ENCODE results near the gene PILRB.

GRCh38 chr7:100413346-100413745 is 55.4 kb downstream of the PILRB start:
- TF ChIP-seq, protein P1, sequence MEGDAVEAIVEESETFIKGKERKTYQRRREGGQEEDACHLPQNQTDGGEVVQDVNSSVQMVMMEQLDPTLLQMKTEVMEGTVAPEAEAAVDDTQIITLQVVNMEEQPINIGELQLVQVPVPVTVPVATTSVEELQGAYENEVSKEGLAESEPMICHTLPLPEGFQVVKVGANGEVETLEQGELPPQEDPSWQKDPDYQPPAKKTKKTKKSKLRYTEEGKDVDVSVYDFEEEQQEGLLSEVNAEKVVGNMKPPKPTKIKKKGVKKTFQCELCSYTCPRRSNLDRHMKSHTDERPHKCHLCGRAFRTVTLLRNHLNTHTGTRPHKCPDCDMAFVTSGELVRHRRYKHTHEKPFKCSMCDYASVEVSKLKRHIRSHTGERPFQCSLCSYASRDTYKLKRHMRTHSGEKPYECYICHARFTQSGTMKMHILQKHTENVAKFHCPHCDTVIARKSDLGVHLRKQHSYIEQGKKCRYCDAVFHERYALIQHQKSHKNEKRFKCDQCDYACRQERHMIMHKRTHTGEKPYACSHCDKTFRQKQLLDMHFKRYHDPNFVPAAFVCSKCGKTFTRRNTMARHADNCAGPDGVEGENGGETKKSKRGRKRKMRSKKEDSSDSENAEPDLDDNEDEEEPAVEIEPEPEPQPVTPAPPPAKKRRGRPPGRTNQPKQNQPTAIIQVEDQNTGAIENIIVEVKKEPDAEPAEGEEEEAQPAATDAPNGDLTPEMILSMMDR (IDR thresholded peaks at IDR 0.05; ENCODE audit: poor library complexity, severe bottlenecking): no peak
- TF ChIP-seq POLR2AphosphoS5 (IDR thresholded peaks at IDR 0.05) (no peak), EZH2 (IDR thresholded peaks at IDR 0.05; ENCODE audit: borderline replicate concordance, insufficient read depth, low read length, poor library complexity, severe bottlenecking) (no peak), EP300 (conservative IDR thresholded peaks at IDR 0.05; ENCODE audit: poor library complexity, severe bottlenecking) (no peak), MXI1 (conservative IDR thresholded peaks at IDR 0.05; ENCODE audit: poor library complexity, severe bottlenecking) (no peak), RAD21 (conservative IDR thresholded peaks at IDR 0.05) (no peak), TAF1 (IDR thresholded peaks at IDR 0.05; ENCODE audit: low read depth) (no peak)
- TF ChIP-seq, protein P2, sequence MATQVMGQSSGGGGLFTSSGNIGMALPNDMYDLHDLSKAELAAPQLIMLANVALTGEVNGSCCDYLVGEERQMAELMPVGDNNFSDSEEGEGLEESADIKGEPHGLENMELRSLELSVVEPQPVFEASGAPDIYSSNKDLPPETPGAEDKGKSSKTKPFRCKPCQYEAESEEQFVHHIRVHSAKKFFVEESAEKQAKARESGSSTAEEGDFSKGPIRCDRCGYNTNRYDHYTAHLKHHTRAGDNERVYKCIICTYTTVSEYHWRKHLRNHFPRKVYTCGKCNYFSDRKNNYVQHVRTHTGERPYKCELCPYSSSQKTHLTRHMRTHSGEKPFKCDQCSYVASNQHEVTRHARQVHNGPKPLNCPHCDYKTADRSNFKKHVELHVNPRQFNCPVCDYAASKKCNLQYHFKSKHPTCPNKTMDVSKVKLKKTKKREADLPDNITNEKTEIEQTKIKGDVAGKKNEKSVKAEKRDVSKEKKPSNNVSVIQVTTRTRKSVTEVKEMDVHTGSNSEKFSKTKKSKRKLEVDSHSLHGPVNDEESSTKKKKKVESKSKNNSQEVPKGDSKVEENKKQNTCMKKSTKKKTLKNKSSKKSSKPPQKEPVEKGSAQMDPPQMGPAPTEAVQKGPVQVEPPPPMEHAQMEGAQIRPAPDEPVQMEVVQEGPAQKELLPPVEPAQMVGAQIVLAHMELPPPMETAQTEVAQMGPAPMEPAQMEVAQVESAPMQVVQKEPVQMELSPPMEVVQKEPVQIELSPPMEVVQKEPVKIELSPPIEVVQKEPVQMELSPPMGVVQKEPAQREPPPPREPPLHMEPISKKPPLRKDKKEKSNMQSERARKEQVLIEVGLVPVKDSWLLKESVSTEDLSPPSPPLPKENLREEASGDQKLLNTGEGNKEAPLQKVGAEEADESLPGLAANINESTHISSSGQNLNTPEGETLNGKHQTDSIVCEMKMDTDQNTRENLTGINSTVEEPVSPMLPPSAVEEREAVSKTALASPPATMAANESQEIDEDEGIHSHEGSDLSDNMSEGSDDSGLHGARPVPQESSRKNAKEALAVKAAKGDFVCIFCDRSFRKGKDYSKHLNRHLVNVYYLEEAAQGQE (IDR thresholded peaks at IDR 0.05; ENCODE audit: borderline replicate concordance): no peak

All from neural cell (in vitro differentiated cells).